GM19455 (cell line): ENCODE measurements around the gene AK5.
"Not testable (repeated sequence)": the region's sequence is repeated elsewhere in the genome, so short reads cannot be mapped to it uniquely, and the experiment has no call there.

Experiments
- ATAC-seq: cut with Tn5 transposase; IDR thresholded peaks from one replicate; pipeline ENCODE4 v1.9.1; 2021; ENCODE audit not compliant: unreplicated experiment

The AK5 gene

GRCh38 chr1:77287535-77287934 lies 5.7 kb downstream of the AK5 start:
- no peak for ATAC-seq

GRCh38 chr1:77288275-77288674 lies 6.5 kb downstream of the AK5 start:
- no peak for ATAC-seq

DNA sequence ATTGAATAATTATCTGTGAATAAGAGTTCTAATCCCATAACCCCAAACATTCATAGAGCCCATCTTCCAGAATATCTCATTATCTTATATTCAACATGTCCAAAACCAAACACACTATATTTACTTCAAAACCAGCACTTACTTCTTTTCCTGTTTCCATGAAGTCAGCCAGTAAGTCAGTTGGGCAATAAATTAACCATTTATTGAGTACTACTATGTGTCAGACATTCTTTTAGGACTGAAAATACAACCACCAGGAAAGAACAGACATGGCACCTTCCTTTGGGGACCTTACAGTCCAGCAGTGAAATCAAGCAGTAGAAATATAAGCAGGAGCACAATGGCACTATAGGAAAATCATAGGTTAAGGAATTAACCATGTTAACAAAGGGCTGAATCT lies 8.8 kb downstream of the AK5 start:
- no peak for ATAC-seq

GRCh38 chr1:77292551-77292950 lies 10.7 kb downstream of the AK5 start:
- no peak for ATAC-seq

DNA sequence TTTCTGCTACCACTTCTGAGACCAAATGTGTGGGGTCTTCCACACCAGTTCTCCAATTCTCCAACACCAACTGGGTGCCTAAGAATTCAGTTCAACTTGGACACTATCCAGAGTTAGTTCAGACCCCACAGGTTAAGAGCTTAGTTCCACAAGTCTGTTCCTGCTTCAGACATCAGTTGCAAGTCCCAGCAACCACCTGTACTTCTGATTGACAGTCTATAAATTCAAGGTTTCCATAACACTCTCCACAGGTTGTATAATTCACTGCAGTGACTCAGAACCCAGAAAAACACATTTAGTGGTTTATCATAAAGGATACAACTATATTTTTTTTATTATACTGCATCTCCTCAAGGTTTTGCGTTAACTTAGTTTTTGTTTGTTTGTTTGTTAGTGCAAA lies 18.7 kb downstream of the AK5 start:
- no peak for ATAC-seq

- ATAC-seq: no peak
Observed at GRCh38 chr1:77303387-77303786, 21.6 kb downstream of the AK5 start.

DNA sequence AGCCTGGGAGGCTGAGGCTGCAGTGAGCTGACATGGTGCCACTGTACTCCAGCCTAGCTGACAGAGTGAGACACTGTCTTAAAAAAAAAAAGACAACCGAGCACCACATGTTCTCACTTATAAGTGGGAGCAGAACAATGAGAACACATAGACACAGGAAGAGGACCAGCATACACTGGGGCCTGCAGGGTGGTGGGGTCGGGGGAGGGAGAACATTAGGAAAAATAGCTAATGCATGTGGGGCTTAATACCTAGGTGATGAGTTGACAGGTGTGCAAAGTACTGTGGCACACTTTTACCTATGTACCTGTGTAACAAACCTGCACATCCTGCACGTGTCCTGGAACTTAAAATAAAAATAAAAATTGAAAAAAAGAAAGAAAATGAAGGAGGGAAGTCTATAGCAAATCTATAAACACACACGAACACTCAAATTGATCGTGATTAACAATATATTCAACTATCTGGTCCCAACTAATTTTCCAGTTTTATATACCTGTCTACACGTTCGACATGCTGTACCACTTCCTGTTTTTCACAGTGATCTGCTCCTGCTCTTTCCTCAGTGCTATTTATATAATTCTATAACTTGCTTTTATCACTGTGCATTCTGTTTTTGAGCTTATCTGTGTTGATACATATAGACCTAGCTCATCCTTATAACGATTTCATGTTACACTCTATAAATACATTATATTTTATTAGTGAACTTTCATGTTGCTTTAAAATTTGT lies 27.2 kb downstream of the AK5 start:
- ATAC-seq: no peak

DNA sequence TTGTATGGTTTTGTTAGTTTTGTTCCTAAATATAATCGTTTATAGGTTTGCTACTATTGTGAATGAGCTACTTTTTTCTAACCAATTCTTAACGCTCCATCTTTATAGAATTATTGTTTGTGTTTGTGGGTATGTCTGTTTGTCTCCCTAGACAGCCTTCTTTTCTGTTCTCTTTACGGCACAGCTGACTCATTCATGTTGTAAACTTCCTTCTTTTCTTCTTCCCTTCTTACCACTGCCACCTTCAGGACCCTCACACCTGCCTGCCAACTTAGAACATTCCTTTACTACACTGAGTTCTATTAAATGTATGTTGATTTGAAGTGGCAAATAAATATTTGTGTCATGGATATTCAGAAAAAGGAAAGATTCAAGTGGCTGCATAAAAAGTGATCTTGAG lies 29.1 kb downstream of the AK5 start:
- ATAC-seq: no peak

DNA sequence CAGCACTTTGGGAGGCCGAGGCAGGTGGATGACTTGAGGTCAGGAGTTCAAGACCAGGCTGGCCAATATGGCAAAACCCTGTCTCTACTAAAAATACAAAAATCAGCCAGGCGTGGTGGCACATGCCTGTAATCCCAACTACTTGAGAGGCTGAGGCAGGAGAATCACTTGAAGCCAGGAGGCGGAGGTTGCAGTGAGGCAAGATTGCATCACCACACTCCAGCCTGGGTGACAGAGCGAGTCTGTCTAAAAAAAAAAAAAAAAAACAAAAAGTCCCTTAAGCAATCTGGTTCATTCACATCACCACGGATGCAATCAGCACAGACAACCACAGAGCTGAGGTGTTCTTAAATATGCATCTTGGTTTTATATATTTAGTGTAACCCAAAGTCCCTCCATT lies 30.5 kb downstream of the AK5 start:
- not testable (repeated sequence) for ATAC-seq

- no peak for ATAC-seq
Observed at GRCh38 chr1:77313491-77313890, 31.7 kb downstream of the AK5 start.

DNA sequence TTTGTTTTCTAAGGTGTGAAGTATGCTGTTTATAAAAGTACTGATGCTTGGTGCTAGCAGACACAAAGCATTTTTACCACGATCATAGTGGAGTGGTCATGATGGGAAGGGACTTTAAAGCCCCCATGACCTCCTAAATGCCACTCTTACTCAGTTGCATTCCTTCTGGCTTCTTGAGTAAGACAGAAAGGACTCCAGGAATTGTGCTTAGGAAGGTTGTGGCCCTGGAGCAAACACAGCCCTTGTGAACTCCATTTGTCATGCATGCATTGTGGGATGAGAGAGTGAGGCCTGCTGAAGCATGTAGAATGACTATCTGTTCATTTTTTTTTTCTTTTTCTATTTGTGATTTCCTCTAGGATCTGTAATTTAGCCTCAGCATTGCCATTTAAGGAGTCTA lies 34.2 kb downstream of the AK5 start:
- ATAC-seq: no peak

DNA sequence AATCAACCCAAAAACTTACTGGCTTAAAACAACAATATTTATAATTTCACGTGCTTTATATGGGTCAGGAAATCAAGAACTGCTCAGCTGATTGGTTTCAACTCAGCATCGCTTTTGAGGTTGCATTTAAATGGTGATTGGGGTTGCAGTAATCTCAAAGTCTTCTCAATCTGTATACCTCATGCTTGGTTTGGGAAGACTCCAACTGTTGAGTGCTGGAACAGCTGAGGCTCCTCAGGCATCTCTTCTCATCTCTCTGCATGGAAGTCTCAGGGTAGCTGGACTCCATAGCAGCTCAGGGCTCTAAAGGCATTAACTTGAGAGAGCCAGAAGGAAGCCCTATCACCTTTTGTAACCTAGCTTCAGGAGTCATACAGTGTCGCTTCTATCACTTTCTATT lies 35.1 kb downstream of the AK5 start:
- no peak for ATAC-seq

DNA sequence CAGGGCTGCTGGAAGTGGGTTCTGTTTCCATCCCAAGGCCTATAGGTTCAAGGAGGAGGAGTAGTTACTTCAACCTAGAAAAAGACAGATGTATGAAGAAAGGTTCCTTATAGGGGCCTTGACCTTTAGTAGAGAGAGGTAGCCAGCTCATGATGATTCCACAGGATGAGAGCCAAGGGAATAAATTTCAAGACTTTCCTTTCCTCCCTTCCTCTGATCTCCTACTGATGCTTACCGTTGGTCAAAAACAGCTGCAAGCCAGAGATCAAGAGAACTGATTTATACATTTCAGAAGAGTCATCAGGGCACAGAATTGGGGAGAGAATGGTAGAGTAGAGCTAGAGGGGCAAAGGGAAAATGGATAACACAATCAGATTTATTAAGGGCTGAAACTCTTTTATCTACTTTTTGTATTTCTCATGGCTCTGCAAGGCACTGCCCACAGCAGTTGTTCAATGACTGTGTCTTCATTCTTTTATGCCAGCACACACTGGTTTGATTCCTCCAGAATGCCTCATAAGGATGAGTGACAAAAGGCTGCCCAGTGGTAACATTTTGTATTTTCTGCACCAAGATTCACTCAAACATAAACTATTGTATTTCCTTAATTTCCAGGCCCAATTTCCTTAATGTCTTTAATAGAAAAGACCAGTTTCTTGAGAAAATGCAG lies 37.4 kb downstream of the AK5 start:
- ATAC-seq: no peak

- ATAC-seq: no peak
Observed at GRCh38 chr1:77322061-77322900, 40.5 kb downstream of the AK5 start.

- ATAC-seq: no peak
Observed at GRCh38 chr1:77333501-77333900, 51.7 kb downstream of the AK5 start.

- ATAC-seq: no peak
Observed at GRCh38 chr1:77336729-77337128, 54.9 kb downstream of the AK5 start.

DNA sequence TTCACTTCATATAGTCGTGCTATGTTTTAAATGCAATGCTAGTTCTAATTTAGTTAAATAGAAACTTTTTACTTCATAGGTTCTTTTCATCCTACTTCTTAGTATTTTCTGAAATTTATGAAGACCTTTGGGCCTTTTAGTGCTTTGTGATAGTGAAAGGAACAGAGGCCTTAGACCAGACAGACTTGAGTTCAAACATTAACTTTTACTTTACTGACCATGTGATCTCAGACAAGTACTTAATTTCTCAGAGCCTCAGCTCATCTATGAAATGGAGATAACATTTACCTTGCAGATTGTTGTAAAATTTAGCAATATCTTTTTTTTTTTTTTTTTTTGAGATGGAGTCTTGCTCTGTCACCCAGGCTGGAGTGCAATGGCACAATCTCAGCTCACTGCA lies 57.5 kb downstream of the AK5 start:
- no peak for ATAC-seq

- no peak for ATAC-seq
Observed at GRCh38 chr1:77341195-77341594, 59.4 kb downstream of the AK5 start.

DNA sequence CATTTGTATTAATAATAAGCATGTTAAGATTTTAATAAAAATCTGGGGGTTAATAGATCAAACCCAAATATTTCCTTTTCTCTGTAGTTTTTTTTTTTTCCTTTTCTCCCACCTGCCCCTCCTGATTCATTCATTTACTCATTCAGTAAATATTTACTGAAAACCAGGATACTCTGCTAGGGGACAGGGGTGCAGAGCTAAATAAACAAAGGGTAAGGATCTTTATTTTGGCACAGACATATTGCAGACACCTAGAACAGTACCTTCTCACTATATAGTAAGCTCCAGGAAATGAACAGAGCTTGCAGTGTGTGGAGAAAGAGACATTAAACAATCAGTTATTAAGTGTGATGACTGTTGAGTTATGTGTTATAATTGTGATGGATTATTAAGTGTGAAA lies 60.9 kb downstream of the AK5 start:
- no peak for ATAC-seq

DNA sequence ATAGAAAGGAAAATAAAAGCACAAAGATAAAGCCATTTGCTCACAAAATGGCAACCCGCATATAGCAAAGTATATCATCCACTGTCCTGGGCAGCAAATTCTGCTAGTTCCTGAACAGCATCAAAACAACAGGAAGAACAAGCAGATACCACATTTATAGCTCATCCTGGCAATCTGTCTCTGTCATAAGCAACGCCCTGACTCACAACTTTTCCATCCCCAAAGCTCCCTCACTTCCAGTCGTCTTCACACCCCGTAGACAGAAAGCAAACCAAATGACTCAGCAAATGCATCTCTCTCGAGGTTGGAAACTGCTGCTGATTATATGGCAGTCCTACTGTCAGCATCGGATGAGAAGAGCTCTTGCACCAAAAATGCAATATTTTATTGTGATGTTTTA lies 65.8 kb downstream of the AK5 start:
- ATAC-seq: no peak

- no peak for ATAC-seq
Observed at GRCh38 chr1:77348549-77348948, 66.7 kb downstream of the AK5 start.

DNA sequence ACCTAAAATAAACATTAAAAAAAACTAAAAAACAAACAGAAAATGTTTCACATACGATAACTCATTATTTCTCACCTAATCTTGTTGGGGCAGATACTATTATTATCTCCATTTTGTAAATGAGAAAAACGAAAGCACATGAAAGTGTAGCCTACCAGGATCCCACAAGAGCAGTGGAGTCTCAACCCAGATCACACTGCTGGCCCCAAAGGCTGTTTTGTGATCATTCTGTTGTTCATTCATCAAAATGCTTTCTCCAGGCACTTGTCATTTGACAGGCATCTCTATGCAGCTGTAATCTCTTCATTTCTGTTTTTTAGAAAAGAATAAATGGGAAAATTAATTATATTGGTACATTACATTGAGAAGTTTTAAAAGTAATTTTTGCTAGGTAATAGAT lies 67.5 kb downstream of the AK5 start:
- no peak for ATAC-seq
